ENCODE data around the gene EXOC6B.

The EXOC6B gene

GRCh38 chr2:72191441-72191840 lies 634.4 kb downstream of the EXOC6B start:
- no peak for DNase-seq

- DNase-seq = no peak
These were observed 640.6 kb downstream of the EXOC6B start for GRCh38 chr2:72185206-72185605.

- no peak for DNase-seq
These were observed 642.4 kb downstream of the EXOC6B start for GRCh38 chr2:72183466-72183865.

- no peak for DNase-seq
These were observed 642.8 kb downstream of the EXOC6B start for GRCh38 chr2:72183016-72183415.

GRCh38 chr2:72182547-72182946 lies 643.3 kb downstream of the EXOC6B start:
- DNase-seq = no peak

- no peak for DNase-seq
These were observed 644.2 kb downstream of the EXOC6B start for GRCh38 chr2:72181616-72182015.

- DNase-seq = no peak
These were observed 645.5 kb downstream of the EXOC6B start for GRCh38 chr2:72180351-72180750.

GRCh38 chr2:72178551-72178950 lies 647.3 kb downstream of the EXOC6B start:
- no peak for DNase-seq

GRCh38 chr2:72176281-72176680 lies 649.6 kb downstream of the EXOC6B start:
- DNase-seq = no peak

- no peak for DNase-seq
These were observed 650.2 kb downstream of the EXOC6B start for GRCh38 chr2:72175636-72176035.

- no peak for DNase-seq
These were observed 652.1 kb downstream of the EXOC6B start for GRCh38 chr2:72173640-72174321.

GRCh38 chr2:72172478-72172877 lies 653.4 kb downstream of the EXOC6B start:
- DNase-seq = no peak

- DNase-seq = no peak
These were observed 659.6 kb downstream of the EXOC6B start for GRCh38 chr2:72166279-72166678.

GRCh38 chr2:72165792-72166191 lies 660.0 kb downstream of the EXOC6B start:
- DNase-seq = no peak

- DNase-seq = no peak
These were observed 663.3 kb downstream of the EXOC6B start for GRCh38 chr2:72162574-72162973.

GRCh38 chr2:72159211-72159993 lies 666.4 kb downstream of the EXOC6B start:
- no peak for DNase-seq

- no peak for DNase-seq
These were observed 667.7 kb downstream of the EXOC6B start for GRCh38 chr2:72157871-72158771.

- no peak for DNase-seq
These were observed 669.0 kb downstream of the EXOC6B start for GRCh38 chr2:72156872-72157271.

GRCh38 chr2:72155737-72156136 lies 670.1 kb downstream of the EXOC6B start:
- DNase-seq = no peak

GRCh38 chr2:72155151-72155550 lies 670.7 kb downstream of the EXOC6B start:
- DNase-seq = no peak

- no peak for DNase-seq
These were observed 671.4 kb downstream of the EXOC6B start for GRCh38 chr2:72154386-72154975.

- no peak for DNase-seq
These were observed 671.9 kb downstream of the EXOC6B start for GRCh38 chr2:72153924-72154323.

All from NCI-H1436 (cell line).